ENCODE measurements around the gene ADSS1.

DNA sequence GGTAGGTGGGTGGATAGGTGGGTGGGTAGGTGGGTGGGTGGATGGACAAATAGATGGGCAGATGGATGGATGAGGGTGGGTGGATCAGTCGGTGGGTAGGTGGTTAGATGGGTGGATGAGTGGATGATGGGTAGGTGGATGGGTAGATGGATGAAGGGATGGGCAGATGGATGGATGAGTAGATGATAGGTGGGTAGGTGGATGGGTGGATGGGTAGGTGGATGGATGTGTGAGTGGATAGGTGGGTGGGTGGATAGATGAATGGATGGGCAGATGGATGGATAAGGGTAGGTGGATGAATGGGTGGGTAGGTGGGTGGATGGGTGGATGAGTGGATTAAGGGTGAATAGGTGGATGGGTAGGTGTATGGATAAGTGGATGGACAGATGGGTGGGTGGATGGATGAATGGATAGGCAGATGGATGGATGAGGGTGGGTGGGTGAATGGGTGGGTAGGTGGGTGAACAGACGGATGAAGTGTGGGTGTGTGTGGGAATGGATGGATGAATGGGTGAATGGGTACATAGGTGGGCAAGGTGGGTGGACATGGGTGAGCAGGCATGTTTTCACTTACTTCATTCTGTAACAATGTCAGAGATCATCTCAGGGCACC lies 37.9 kb upstream of the ADSS1 start:
- TF ChIP-seq POLR2A (IDR thresholded peaks at IDR 0.05; ENCODE audit: low read length) (no peak), GATA1 (IDR thresholded peaks at IDR 0.05; ENCODE audit: low read depth, low read length) (no peak)

All from erythroblast (primary cell).